GM19328 (cell line): ENCODE measurements around the gene ELK4.

Experiments used
- ATAC-seq: cut with Tn5 transposase; IDR thresholded peaks from one replicate; pipeline ENCODE4 v1.9.1; 2021; ENCODE audit warnings: mild to moderate bottlenecking, moderate library complexity; ENCODE audit not compliant: unreplicated experiment

Gene ELK4

DNA sequence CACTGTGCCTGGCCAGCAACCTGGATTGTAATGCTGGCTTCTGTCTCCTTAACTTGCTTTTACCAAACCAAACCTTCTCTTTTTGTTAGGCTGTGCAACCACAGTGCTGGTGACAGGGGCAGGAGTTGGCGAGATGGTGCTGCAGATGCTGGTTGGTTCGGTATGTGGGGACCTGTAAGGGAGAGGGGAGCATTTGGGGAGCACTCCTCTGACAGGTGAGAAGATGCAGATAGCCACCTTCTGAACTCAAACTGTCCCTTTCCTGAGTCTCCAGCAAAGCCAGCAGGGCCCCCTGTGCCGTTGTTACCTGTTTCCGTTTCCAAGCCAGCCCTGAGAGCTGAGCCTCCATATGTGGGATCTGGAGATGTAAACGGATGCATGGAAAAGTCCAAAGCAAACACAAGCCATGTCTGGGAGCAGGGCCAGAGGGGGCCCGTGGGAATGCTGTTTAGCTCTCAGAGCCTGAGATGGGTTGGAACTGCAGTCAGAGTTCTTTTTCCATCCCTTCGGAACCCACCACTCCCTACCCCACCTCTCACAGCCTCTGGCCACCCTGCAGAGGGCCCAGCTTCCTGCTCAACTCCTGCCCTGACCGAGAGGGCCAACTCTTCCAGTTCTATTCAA, 34.0 kb downstream of the ELK4 start:
- ATAC-seq, result no peak

DNA sequence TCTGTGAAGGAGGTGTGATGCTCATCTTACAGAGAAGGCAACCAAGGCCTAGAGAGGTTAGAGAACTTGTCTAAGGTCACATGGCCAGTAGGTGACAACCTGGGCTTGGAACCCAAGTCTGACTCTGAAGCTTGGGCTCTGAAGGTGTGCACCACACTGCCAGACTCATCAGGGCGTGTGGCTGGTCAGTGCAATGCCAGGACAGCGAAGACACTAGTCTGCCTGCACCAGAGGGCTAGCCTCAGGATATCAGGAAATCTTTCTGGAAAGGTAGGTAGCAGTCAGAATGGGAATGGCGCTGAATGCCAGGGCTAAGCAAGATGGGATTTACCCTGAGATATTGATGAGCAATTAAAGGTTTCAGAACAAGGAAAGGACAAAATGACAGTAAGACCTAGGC, 34.9 kb downstream of the ELK4 start:
- ATAC-seq, result no peak

DNA sequence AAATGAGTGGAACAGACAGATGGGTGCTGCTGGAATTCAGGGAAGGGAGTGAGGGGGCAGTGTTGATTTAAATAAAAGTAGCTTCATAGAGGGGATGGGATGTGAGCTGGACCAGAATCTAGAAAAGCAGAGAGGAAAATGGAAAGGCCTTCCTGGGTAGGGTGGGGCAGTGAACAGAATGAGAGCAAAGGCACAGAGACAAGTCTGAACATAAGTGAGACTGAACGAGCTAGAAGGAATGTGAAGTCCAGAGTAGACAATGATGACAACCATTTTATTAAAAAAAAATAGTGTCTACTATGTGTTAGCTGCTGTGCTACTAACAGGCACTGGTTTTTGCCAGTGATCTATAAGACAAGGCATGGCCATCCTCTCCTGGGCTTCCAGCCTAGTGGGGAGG, 36.0 kb downstream of the ELK4 start:
- ATAC-seq, result no peak

DNA sequence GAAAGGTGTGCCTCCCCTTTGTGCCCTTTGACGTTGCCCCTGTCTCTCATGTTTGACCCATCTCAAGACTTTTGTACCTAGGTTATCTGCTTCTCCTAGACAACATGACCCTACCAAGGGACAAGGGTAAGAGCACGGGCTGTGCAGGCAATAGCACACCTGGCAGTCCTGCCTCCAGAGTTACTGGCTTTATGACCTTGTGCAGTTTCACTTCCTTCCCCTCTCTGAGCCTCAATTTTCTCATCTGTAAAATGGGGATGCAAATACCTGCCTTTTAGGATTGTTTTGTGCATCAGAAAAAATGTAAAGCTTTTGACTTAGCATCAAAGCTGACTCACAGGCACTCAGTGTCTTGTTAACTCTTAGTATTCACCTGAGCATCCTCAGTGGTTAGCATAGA, 36.4 kb downstream of the ELK4 start:
- no peak for ATAC-seq

DNA sequence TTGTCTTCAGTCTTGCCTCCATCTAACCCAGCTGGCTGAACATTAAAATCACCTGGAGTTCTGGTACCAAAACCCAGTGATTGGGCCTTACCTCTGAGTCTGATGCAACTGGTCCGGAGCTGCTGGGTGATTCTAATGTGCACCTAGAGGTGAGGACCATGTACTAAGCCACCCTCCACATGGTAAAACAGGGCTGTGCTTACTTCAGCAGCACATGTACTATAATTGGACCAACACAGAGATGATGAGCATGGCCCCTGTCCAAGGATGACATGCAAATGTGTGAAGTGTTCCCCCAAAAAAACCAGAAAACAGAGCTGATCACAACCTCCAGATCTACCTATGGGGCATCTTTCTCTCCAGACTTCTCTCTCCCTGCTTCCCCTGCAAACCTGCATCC, 37.0 kb downstream of the ELK4 start:
- no peak for ATAC-seq

DNA sequence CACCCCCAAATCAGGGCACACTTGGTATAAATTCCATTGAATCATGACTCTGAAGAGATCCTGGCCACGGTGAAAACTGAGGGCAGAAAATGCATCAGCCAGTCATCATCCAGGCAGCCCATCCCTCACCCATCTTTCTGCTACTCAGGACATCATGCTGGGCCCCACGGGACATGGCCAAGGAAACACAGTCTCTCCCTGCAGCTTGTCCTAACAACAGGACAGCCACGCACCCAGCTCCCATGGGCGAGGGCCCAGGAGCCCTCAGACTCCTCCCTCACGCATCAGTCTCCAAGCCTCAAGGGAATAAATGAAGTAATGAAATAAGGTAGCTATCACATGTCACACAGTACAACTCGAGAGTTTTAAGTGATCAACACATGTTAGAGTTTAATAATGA, 37.8 kb downstream of the ELK4 start:
- no peak for ATAC-seq

DNA sequence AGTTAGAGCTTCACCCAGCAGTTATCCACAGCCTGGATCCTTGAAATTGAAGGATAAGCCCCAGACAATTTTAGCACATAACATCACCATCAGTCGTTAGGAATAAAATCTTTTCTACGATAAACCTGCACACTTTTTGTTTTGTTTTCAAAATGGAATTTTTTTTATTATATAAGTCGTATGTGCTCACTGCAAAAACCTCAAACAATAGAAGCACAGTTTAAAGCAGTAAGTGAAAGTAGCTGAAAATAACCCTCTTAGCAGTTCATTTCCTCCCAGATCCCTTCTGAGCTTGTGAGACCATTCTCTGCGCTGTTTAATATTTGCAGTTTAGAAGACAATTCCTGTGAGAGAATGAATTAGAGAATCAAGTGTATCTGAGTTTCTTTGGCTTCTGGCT, 38.3 kb downstream of the ELK4 start:
- no peak for ATAC-seq

DNA sequence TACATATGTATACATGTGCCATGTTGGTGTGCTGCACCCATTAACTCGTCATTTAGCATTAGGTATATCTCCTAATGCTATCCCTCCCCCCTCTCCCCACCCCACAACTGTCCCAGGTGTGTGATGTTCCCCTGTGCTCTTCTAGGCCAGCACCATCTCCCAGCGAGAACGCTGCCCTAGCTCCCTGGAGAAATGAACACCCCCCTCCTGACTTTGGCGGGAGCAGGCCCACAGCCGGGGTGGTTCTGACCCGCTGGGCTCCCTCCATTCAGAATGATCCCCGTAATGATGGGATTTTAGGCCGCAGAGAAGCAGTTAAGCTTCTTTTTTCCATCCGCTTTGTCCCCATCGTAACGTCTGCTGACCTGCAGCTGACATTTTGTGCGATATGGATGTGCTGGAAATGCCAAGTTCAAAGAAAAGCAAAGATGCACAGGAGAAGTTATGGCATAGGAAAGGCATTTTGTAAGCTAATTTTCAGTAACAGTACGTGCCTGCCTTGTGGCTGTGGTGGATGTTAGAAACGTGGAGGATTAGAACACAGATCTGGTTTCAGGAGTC, 39.3 kb downstream of the ELK4 start:
- ATAC-seq, result no peak

DNA sequence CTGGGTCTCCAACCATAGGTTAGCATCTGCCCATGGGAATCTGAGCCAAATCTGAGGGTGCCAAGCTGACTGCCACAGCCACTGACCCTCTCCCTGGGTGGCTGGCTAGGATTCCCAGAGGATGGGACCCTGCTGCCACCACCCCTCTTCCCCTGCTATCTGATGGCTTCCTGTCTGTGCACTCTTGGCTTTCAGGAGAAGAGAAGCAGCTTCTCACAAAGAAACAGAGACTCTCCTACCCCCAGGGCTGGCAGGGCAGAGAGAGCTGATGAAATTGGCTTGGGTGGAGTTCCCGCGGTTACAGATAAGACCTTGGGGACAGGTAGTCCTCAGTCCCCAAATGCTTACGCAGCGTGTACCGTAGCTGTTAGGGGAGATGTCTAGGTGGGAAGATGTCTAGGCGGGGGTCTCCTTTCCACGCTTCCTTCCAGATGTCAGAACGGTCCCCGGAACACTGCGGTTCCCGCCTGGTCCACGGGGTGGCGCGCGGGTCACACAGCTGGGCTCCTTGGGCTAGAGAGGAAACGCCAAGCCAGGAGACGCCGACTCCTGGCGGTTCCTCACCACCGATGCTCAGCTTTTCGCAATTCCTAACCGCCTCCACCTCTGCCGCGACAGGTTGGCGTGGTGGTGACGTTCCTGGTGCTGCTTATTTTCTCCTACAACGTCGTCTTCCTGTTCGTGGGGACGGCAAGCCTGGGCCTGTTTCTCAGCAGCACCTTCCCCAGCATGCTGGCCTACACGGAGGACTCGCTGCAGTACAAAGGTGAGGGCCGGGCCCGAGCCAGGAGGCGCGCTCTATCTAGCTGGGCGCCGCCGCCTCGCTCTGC, 40.1 kb downstream of the ELK4 start:
- ATAC-seq, result peak; percentile 45

DNA sequence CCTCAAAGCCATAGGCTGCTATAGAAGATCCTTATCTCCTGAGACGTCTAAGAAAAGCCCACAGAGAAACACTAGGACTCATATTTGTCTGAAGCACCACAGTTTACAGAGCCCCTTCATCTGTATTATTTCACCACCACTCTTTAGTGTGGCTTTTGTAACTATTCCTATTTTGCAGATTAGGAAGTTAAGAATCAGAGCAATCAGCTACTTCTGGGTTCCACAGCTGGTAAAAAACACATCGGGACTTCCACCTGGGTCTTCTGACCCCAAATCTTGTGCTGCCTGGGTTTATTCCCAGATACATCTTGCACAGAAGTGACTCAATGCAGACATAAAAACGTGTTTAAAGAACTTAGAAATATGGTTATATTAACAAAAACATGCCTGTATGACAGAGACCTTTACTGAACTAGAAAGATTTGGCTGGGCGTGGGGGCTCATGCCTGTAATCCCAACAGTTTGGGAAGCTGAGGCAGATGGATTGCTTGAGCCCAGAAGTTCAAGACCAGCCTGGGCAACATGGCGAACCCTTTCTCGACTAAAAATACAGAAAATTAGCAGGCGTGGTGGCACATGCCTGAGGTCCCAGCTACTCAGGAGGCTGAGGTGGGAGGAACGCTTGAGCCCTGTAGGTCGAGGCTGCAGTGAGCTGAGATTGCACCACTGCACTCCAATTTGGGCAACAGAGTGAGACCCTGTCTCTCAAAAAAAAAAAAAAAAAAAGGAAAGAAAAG, 40.9 kb downstream of the ELK4 start:
- no peak for ATAC-seq

DNA sequence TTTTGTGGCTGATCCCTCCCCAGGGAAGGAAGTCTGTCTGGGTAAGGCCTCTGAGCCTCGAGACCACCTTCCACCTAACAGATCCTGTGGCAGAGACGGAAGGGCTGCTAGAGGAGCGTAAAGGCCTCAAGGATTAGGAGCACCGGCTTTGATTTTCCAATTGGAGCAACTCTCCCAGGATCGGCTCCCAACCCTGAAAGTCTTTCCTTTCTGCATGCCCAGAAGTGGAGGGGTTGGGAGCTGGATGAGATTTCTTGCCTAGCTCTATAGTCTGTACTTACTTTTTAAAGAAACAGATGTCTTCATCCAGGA, 41.4 kb downstream of the ELK4 start:
- no peak for ATAC-seq

DNA sequence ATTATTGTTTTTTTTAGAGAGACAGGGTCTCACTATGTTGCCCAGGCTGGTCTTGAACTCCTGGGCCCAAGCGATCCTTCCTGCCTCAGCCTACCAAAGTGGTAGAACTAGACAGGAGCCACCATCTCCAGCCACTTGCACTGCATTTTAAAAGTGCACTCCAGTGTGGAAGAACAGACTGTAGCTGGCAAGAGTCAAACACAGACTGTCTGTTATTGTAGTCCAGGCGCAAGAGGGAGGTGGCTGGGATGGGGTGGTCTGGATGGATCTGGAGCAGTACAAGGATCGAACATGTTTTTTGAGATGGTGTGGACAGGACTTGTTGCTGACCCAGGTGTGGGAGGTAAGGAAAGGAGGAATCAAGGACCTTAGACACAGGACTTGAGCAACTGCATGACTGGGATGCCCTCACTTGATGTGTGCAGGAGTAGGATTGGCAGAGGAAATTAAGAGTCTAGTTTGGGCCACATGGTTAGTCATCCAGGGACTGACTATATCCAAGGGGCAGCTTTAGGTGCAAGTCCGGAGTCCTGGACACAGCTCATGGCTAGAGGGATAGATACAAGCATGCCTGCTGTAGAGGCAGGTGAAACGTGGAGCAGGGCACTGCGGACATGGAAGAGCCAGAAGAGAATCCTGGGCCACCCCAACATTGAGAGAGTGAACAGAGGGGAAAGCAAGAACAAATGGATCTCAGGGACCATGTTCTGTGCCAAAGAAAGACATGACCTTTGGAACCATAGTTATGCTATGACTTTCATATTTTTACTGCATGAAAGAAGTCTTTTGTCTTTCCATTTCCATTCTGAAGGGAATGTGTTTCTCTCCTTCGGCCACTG, 42.0 kb downstream of the ELK4 start:
- ATAC-seq, result no peak

DNA sequence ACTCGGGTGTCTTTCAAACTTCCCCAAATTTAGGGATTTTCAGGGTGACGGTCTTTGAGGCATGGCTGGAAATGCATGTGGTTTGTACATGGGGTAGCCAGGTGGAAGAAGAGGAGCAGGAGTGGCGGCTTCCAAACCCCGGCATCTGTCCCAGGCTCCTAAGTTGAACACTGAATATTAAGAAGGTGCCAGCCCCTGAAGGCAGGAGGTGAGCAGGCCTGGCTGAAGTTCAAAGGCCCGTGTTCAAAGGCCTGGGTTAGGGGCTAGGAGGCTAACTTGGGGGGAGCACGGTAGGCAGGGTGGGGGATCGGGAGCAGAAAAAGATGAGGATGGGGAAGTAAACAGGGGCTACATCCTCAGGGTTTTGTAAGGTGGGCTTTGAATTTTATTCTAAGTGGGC, 42.8 kb downstream of the ELK4 start:
- no peak for ATAC-seq

DNA sequence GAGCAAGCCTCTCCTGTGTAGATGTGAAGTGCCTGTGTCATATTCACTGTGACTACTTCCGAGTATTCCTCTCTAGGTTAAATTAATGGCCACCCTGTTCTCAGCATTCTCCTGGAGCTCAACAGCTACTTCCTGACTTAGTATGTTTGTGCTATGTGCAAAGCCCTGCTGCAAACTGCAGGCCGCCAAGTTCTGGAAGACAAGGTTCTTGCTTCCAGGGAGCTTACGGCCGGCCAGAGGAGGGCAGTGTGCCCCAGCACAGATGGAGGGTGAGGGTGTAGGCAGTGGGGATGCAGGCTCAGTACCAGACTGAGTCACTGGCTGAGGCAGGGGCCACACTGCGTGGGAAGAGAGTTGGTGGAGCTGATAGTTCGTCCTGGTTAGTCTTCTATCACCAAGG, 43.2 kb downstream of the ELK4 start:
- ATAC-seq, result no peak

DNA sequence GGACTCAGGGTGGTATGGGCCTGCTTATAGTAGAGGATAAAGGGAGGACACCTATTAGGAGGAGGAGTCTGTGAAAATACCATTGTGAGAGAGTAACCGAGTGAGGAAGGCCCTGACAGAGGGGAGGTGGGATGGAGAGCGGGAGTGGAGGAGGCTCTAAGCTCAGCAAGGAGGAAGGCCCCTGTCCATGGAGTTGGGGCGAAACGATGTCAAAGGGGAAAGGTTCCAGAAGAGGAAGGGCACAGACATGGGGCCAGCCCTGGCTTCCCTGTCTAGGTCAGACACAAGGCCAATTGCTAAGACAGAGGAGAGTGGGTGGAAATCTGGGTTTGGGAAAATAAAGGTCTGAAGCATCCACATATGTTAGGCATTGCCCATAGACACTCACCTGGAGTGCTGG, 44.2 kb downstream of the ELK4 start:
- no peak for ATAC-seq

DNA sequence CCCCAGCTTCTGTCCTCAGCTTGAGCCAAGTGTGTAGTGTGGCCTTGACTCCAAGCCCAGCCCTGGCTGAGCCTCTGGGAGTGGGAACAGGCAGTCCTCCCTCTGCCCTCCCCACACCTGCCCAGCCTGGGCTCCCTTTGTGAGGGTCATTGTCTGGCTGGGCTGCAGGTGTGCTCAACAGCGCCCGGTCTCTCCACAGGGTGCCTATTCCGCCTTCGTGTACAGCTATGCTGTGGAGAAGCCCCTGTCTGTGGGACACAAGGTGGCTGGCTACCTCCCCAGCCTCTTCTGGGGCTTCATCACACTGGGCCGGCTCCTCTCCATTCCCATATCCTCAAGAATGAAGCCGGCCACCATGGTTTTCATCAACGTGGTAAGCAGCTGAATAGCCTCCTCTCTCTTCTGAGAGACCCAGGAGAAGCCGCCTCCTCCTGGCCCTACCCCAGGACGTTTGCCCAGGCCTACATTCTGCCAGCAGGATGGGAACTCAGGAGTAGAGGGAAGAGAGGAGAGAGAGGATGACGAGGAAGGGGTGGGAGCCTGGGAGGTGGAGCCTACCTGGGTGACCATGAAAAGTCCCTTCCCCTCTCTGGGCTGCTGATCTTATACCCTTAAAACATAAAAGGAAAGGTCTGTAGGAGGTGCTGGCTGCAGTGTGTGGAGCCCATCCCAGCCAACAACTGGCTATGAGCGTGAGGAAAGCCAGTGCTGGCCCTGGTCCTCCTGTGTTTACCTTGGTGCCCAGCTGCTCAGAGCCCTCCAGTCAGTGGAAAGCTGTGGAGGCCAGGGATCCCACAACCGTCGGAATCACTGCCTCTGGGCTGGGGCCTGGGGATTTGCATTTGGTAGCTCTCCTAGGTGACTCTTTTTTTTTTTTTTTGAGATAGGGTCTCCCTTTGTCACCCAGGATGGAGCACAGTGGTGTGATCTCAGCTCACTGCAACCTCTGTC, 45.7 kb downstream of the ELK4 start:
- no peak for ATAC-seq

DNA sequence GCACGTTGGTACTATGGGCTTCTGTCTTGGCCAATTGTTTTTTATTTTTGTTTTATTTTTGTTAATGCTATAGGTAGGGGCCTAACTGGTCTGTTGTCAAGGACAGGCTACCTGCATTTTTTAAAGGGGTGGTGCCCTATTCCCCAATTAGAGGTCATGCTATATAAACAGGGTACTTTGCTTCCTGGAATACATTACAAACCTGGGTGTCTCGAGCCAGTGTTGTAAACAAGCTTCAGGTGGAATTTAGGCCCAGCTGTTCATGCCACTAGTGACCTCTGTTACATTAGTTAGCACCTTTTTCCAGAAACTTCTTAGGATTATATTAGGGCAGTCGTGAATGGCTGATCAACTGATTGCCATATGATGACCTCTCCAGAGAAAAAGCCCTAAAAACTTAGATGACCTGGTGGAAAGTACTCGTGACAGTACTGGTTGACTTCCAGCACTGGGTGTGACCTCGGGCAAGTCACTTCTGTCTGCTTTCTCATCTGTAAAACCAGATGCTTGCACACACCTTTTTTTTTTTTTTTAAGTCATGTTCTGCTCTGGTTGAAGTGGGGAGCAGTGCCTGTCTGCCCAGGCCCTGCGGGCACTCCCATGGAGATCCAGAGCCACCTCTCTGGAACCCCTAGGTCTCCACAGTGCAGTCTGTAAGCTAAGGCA, 46.5 kb downstream of the ELK4 start:
- no peak for ATAC-seq

DNA sequence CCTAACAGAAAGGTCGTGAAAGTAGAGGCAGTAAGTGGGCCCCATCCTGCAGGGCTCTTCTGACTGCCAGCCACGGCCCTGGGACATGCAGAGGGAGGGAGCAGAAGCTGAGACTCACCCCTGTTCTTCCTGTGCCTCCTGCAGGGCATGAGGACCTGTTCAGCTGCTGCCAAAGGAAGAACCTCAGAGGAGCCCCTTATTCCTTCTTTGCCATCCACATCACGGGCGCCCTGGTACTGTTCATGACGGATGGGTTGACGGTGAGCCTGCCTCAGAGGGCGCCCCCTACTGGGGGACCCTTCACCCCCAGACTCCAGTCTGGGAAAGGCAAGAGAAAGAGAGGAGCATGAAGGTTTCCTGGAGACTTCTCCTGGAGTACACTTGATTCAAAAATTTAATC, 47.1 kb downstream of the ELK4 start:
- ATAC-seq, result no peak

DNA sequence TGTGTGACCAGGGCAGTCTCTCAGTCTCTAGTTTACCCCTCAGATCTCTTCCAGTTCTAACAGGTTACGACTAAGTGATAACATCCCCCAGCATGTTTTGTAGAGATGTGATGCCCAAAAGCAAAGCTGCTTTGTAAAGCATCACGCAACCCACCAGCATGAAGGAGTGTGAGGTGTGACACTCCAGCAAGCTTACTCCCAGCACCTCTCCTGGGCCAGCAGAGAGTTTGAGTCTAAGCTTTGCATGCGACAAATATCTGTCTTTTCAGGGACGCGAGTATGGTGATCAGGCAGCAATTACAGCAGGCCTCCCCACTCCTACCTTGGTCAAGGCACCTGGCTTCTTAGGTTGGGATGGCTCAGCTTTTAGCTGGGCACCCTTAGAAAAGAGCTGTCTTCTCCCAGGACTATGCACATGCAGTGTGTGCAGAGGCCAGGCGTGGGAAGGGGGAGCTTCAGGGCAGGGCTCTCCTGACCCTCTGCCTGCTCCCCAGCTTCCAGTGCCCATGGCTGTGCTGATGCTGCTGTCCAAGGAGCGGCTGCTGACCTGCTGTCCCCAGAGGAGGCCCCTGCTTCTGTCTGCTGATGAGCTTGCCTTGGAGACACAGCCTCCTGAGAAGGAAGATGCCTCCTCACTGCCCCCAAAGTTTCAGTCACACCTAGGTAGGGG, 48.2 kb downstream of the ELK4 start:
- no peak for ATAC-seq
